Muscle layer of colon (tissue), 2 donors: ENCODE measurements around the gene ODF2L.

Source experiments
- H3K27ac ChIP-seq: one replicate; pipeline ENCODE4 v1.7.0; 2013; ENCODE audit warnings: low read depth, mild to moderate bottlenecking, low read length, moderate library complexity
- H3K27me3 ChIP-seq, 2 donors: one replicate each; pipeline ENCODE4 v1.7.0; 2013; ENCODE audit warnings: low read length in 2 of 2, mild to moderate bottlenecking in 2 of 2; ENCODE audit not compliant: insufficient read depth in 2 of 2, control insufficient read depth in 1 of 2
- H3K36me3 ChIP-seq: one replicate; pipeline ENCODE4 v1.7.0; 2013; ENCODE audit warnings: mild to moderate bottlenecking, low read length; ENCODE audit not compliant: insufficient read depth
- H3K4me1 ChIP-seq: one replicate; pipeline ENCODE4 v1.7.0; 2013; ENCODE audit warnings: mild to moderate bottlenecking, low read length; ENCODE audit not compliant: insufficient read depth
- H3K4me3 ChIP-seq, 2 donors: one replicate each; pipeline ENCODE4 v1.7.0; 2013; ENCODE audit warnings: low read length in 2 of 2, low read depth in 1 of 2, mild to moderate bottlenecking in 1 of 2, moderate library complexity in 1 of 2
- H3K9ac ChIP-seq: one replicate; pipeline ENCODE4 v1.7.0; 2013; ENCODE audit warnings: low read length
- H3K9me3 ChIP-seq: one replicate; pipeline ENCODE4 v1.7.0; 2013; ENCODE audit warnings: mild to moderate bottlenecking, low read length
- donor health status: abdominal sarcoma.
- donor health status: Adenocarcinoma of cecum.

The ODF2L gene

DNA sequence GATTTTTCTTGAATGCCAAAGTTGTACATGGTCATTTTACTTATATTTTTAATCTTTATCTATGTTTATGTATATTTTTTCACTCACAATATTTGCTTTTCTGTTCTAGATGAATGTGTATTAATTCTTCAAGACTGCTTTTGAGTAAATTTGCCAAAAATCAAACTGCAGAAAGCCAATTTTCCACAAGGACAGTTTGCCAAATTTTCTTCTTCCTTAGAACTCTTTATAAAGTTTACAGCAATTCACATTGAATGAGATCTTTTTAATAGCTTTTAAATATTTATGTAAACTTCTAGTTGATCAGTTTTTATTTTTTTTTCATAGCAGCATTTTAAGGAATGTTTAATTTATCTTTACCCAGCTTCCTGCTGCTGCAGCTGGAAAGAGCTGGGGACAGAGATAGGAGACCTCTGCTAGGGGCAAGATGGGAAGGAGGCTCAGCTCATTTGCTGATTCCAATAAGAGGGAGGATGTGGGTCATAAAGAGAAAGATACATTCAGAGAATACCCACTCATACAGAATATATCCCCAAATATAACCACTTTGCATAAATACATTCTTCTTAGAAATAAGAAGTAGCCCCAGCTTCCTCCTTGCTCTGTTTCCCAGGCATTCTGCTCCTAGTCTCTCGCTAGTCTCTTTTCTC lies 93.0 kb downstream of the ODF2L start:
- no peaks in the 10 kb centered on the region for H3K9me3 ChIP-seq

More for the DNA sequence above, 93.0 kb downstream of the ODF2L start:
- no peak overlapping the region for H3K9ac ChIP-seq
- no peak overlapping the region for H3K4me3 ChIP-seq
- no peaks in the 10 kb centered on the region for H3K4me1 ChIP-seq
- H3K27me3 ChIP-seq: no peaks in the 10 kb centered on the region
- no peak overlapping the region for H3K27ac ChIP-seq
- H3K36me3 ChIP-seq: no peaks in the 10 kb centered on the region
